Peyer's patch (tissue), 4 donors: ENCODE results near the gene CHST12. TPM values are rescaled to one million over a fixed set of nuclear protein-coding genes. Genes with fewer than 3 reads are reported as not detected.
A peak's percentile ranks its signal among the peaks of the same experiment; 100 is the strongest.

Experiments
- DNase-seq, 3 donors: peaks; one replicate each; pipeline ENCODE4 v3.0.0-alpha.2; 2017 to 2019
- H3K27ac ChIP-seq, 4 donors: fragments of 200-600 bp; sonication (generic); one replicate each; pipeline ENCODE4 v1.5.1; 2016 to 2019
- H3K27me3 ChIP-seq, 2 donors: fragments of 200-600 bp; sonication (generic); one replicate each; pipeline ENCODE4 v1.5.1; 2019
- H3K36me3 ChIP-seq, 3 donors: fragments of 200-600 bp; sonication (generic); one replicate each; pipeline ENCODE4 v1.5.1; 2016 to 2019
- H3K4me1 ChIP-seq, 4 donors: fragments of 200-600 bp; sonication (generic); one replicate each; pipeline ENCODE4 v1.5.1; 2016 to 2019
- H3K4me3 ChIP-seq, 4 donors: fragments of 200-600 bp; sonication (generic); 1 replicate in 3 of 4; 2 replicates in 1 of 4; pipeline ENCODE4 v1.5.1; 2016 to 2019; ENCODE audit warnings: mild to moderate bottlenecking in 1 of 4
- H3K9me3 ChIP-seq, 4 donors: fragments of 200-600 bp; sonication (generic); one replicate each; pipeline ENCODE4 v1.5.1; 2016 to 2019; ENCODE audit warnings: mild to moderate bottlenecking in 1 of 4
- CTCF ChIP-seq, 6 experiments: fragments of 450-650 bp in 4 of 6; fragments of 200-600 bp in 2 of 6; sonication (generic) in 1 of 6; IDR thresholded peaks; one replicate each; pipeline ENCODE4 v1.5.1; 2017 to 2019; ENCODE audit warnings: antibody characterized with exemption in 6 of 6, mild to moderate bottlenecking in 3 of 6, moderate library complexity in 1 of 6
- POLR2A ChIP-seq, 2 donors: fragments of 450-650 bp; IDR thresholded peaks; one replicate each; pipeline ENCODE4 v1.5.1; 2017; ENCODE audit warnings: antibody characterized with exemption in 2 of 2, mild to moderate bottlenecking in 2 of 2, moderate library complexity in 2 of 2
- total RNA-seq, 4 donors: library from RNA; depleted of rRNA; stranded (reverse); fragments of >200 nt; gene quantifications; one replicate each; pipeline ENCODE4 v1.1.0, GENCODE V29; 2016

The CHST12 gene
- total RNA-seq: 10 to 100 TPM in 3 of 4 donors, 1 to 10 TPM in 1; 6.0 to 17.3 (median 13.1) TPM

GRCh38 chr7:2403014-2403717 is at the start of gene CHST12:
Gene CHST12, plus strand, starts transcription at chr7:2403611. Its CDS starts 29,029 bp downstream, at chr7:2432640.
- Histone ChIP-seq H3K27ac (peak within 1 kb of the TSS; percentile 61 to 86 (median 79)), H3K36me3 (no peaks in the 10 kb centered on the region), H3K4me3 (peak within 1 kb of the TSS; percentile 75 to 92 (median 86)), H3K27me3 (no peaks in the 10 kb centered on the region), H3K4me1 (peaks cover 0 to 34% (median 12%) of the 10 kb centered on the region in 4 donors), H3K9me3 (no peaks in the 10 kb centered on the region)
- TF ChIP-seq CTCF (IDR thresholded peaks at IDR 0.05) (no peak), POLR2A (IDR thresholded peaks at IDR 0.05) (peak in 1 of 2 donors; percentile 30)
- peak; percentile 96 to 98 (median 96) for DNase-seq

DNA sequence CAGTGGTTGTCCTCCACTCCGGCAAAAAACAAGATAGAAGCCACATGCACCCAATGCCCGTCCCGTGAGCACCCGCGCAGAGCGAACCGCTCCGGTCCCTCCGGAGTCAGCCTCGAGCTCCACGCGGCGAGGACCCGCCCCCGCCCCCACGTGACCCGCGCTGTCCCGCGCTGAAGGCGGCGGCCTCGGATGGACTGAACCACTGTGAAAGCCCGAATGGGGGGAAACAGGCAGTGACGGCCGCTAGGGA is 49.5 kb upstream of the CHST12 start:
- Histone ChIP-seq H3K27me3 (no peaks in the 10 kb centered on the region), H3K9me3 (no peaks in the 10 kb centered on the region), H3K27ac (peak overlapping the region; percentile 95 to 99 (median 96)), H3K36me3 (peaks cover 0 to 8% (median 0%) of the 10 kb centered on the region in 3 donors), H3K4me3 (peak overlapping the region; percentile 95 to 100 (median 98)), H3K4me1 (peaks cover 0 to 30% (median 15%) of the 10 kb centered on the region in 4 donors)
- DNase-seq: peak; percentile 87 to 96 (median 94)
- no peak for TF ChIP-seq POLR2A (IDR thresholded peaks at IDR 0.05)
- no peak for TF ChIP-seq CTCF (IDR thresholded peaks at IDR 0.05)

DNA sequence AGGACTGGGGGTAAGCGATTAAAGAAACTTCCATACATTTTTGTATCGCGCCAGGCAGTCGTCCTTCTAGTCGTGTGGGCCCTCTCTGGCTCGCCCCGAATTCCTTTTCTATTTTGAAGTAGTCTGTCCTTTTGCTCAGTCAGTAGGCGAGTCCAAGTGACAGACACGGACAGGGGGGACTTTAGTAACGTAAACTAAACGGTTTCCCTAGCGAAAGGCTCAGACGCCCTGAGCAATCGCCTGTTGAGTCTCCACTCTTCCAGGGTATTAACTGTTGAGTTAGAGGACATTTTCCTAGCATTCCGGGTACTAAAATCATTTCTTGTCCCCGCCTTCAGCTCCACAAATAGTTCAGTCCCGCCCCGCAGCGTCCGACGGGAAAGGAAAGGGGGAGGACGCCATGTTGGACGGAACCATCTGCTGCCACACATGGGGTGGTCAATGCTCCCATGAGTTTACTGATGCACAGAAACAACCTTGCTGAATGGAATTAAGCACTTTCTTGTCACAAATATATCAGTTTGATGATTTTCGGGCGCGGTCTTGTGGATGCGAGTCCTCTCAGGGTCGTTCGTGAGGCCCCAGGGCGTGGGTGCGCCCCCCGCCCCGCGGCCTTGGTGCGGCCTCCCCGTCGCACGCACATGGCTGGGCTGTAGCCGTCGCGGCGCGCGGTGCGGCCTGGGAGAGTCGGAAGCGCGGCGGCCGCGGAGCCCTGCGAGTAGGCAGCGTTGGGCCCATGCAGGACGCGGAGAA is 49.0 kb upstream of the CHST12 start, which contains the start of gene EIF3B:
Gene EIF3B (plus strand): TSS at position 642 of the 753 bp plus-strand sequence. CDS start 95 bp downstream, at position 737.
- Histone ChIP-seq H3K4me1 (peaks cover 0 to 31% (median 15%) of the 10 kb centered on the region in 4 donors), H3K27me3 (no peaks in the 10 kb centered on the region)
- peak; percentile 84 to 94 (median 91) for DNase-seq

GRCh38 chr7:2354939-2355704 is 48.3 kb upstream of the CHST12 start:
- Histone ChIP-seq H3K9me3 (no peaks in the 10 kb centered on the region), H3K27ac (peak overlapping the region; percentile 95 to 99 (median 96)), H3K4me1 (peaks cover 0 to 31% (median 15%) of the 10 kb centered on the region in 4 donors)

More for the DNA sequence above, 49.0 kb upstream of the CHST12 start, which contains the start of gene EIF3B:
- peak within 1 kb of the TSS; percentile 95 to 100 (median 98) for H3K4me3 ChIP-seq
- no peak for TF ChIP-seq CTCF (IDR thresholded peaks at IDR 0.05)
- peak; percentile 37 to 65 for TF ChIP-seq POLR2A (IDR thresholded peaks at IDR 0.05)
- H3K27ac ChIP-seq: peak within 1 kb of the TSS; percentile 95 to 99 (median 96)
- no peaks in the 10 kb centered on the region for H3K9me3 ChIP-seq
- peaks cover 0 to 8% (median 0%) of the 10 kb centered on the region in 3 donors for H3K36me3 ChIP-seq

More at GRCh38 chr7:2354939-2355704, 48.3 kb upstream of the CHST12 start:
- peak in 1 of 3 donors; percentile 56 for DNase-seq
- Histone ChIP-seq H3K27me3 (no peaks in the 10 kb centered on the region), H3K36me3 (peaks cover 0 to 8% (median 0%) of the 10 kb centered on the region in 3 donors), H3K4me3 (peak overlapping the region; percentile 95 to 100 (median 98))
- TF ChIP-seq CTCF (IDR thresholded peaks at IDR 0.05) (no peak), POLR2A (IDR thresholded peaks at IDR 0.05) (no peak)
